22Rv1 (cell line): ENCODE measurements around the gene TSPAN9.

Source experiments
- H3K27ac ChIP-seq: fragments of 450-650 bp; 2 replicates; pipeline ENCODE4 v1.5.1; 2017
- CTCF ChIP-seq: fragments of 450-650 bp; IDR thresholded peaks from 2 replicates; pipeline ENCODE4 v1.5.1; 2017; ENCODE audit warnings: mild to moderate bottlenecking
- ZFX ChIP-seq: fragments of 450-650 bp; IDR thresholded peaks from 2 replicates; pipeline ENCODE4 v1.6.1; 2017; ENCODE audit warnings: antibody characterized with exemption, borderline replicate concordance

The TSPAN9 gene

GRCh38 chr12:3081886-3082285, 4.7 kb downstream of the TSPAN9 start:
- TF ChIP-seq CTCF (no peak), ZFX (no peak)

GRCh38 chr12:3083241-3083920, 6.2 kb downstream of the TSPAN9 start:
- H3K27ac ChIP-seq = no peak overlapping the region
- TF ChIP-seq CTCF (no peak), ZFX (no peak)

More at GRCh38 chr12:3081886-3082285, 4.7 kb downstream of the TSPAN9 start:
- H3K27ac ChIP-seq = no peak overlapping the region

GRCh38 chr12:3083921-3084347, 6.8 kb downstream of the TSPAN9 start:
- no peak overlapping the region for H3K27ac ChIP-seq

GRCh38 chr12:3084742-3085141, 7.6 kb downstream of the TSPAN9 start:
- H3K27ac ChIP-seq = no peak overlapping the region
- no peak for TF ChIP-seq CTCF
- TF ChIP-seq ZFX = no peak

More at GRCh38 chr12:3083921-3084347, 6.8 kb downstream of the TSPAN9 start:
- TF ChIP-seq ZFX (no peak), CTCF (no peak)

- no peak for TF ChIP-seq CTCF
- no peak for TF ChIP-seq ZFX
- 0 out of 2 replicates have a peak overlapping the region, but pooled peaks have one; percentile 5 for H3K27ac ChIP-seq
Observed at GRCh38 chr12:3085341-3086139, 8.4 kb downstream of the TSPAN9 start.

- H3K27ac ChIP-seq = 0 out of 2 replicates have a peak overlapping the region, but pooled peaks have one; percentile 5
Observed at GRCh38 chr12:3086211-3086610, 9.0 kb downstream of the TSPAN9 start.

More at GRCh38 chr12:3086211-3086610, 9.0 kb downstream of the TSPAN9 start:
- TF ChIP-seq ZFX = no peak
- TF ChIP-seq CTCF = no peak
